Measurements from ENCODE around the gene RNLS.

Gene RNLS

DNA sequence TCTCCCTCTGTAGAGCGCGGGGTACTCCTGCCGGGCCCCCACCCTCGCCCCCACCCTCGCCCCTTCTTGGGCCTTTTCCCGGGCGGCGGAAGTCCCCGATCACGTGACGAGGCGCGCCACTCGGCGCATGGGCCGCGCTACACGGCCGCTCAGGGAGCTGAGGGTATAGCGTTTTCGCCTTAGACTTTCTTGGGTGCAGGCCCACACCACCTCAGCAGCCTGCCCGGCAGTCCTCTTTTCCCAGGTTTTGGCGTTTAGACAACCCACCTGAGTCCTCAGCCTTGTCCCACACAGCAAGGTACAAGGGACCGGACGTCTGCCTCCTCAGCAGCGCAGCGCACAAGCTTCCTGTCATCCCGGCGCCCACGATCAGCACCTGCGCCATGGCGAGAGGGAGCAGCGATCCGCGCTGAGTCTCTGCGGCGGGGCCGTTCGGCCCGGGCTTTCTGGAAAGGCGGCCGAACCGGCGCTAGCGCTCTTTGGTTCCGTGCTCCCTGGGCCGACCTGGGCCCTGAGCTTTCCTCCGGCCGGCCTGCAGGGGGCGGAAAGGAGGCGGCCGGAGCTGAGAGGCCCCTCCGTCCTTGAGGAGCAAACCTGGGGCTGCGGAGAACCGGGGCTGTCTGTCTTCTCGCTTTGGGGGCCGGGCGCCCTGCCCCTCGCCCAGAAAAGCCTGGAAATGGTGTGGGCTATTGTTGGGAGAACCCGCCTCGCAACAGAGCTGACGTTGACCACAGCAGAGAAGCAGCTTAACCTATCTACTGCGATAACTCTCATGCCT, at the start of gene RNLS:
Gene RNLS, minus strand, starts transcription at position 513 of the 778 bp plus-strand sequence.
- peak; percentile 34 to 64 for DNase-seq (ENCODE audit: low read depth in 2 of 2)

DNA sequence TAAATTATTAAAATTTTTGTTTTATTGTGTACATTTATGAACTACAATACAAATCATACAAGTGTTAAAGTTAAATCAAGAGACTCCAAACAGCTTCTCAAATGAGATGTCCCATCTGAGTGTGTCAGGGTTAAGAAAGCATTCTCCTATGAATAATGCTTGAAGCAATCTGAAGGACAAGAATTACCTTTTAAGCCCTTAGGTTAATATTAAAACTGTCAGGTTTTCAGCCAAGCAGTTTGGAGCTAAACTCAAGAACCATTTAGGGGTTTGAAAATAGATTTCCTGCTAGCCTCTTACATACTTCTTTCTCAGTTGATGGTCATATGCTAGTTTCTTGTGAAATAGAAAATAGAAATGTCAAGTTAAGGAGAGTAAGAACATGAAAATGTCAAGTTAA, 41.7 kb upstream of the RNLS start:
- no peak for DNase-seq (ENCODE audit: low read depth in 2 of 2)

DNA sequence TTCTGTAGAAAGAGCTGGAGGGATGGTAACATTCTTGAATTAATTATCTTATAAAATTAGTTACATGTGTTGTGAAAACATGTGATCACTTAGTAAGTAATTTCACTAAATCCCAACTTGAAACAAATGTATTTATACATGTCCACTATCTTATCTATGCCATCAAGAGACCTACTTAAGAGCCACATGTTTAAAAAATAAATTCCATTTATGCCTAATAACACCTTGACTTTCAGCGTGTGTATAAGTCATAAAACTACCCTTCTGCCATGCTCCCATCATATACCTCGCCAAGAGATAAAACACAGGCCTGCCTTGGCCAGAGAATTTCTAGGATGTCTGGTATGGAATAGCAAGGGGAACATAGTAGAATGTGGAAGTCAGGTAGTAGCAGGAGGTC, 40.7 kb upstream of the RNLS start:
- no peak for DNase-seq (ENCODE audit: low read depth in 2 of 2)

DNA sequence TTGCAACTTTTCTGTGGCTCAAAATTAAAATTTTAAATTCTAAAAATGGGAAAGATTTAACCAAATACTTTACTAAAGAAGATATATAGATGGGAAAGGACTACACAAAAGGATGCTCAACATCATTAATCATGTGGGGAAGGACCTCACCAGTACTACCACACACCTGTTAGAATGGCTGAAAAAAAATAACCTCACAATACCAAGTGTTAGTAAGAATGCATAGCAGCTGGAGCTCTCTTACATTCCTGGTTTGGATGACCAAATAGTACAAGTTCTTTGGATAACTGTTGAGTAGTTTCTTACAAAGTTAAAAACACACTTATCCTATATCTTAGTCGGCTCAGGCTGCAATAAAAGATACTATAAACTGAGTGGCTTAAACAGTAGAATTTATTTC, 37.3 kb upstream of the RNLS start:
- DNase-seq (ENCODE audit: low read depth in 2 of 2), result no peak

DNA sequence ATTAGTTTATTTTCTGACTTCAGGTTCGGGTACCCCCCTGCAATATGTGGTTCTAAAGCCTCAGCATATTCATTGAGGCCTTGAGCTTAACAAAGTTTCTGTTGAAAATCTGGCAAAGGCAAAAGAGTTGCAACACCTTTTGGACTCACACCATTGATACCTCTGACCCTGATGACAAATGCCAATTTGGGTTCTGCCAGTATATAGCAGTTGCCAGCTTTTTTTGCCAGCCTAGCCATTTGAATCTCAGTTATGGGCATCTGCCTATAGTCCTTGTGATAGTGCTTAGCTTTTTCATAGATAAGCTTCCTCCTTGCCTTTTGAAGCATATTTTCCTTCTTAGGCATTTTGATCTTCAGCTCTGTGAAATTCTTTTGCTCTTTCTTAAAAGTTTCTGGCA, 35.4 kb upstream of the RNLS start:
- no peak for DNase-seq (ENCODE audit: low read depth in 2 of 2)

DNA sequence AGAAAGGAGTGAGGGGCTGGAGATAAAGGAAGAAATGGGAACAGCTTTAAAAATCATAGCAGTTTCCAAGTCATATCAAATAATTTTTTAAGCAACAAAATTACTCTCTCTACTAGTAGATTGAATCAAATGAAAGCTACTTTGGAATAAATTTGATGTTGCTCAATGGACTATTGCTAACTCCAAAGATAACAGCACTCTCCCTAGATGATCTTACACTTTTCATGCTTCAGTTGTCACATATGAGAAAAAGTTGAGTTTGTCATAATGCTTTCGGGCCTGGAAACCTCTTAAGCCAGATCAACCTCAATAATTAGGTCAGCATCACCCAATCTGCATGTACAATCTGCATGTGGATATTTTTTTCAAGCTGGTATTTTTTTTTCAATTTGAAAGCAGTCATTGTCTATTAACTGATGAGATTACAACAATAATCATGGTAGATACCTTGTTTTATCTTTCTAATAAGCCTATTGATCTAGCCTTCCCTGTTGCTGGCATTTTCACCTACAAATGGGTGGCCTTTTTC, 34.7 kb upstream of the RNLS start:
- no peak for DNase-seq (ENCODE audit: low read depth in 2 of 2)

DNA sequence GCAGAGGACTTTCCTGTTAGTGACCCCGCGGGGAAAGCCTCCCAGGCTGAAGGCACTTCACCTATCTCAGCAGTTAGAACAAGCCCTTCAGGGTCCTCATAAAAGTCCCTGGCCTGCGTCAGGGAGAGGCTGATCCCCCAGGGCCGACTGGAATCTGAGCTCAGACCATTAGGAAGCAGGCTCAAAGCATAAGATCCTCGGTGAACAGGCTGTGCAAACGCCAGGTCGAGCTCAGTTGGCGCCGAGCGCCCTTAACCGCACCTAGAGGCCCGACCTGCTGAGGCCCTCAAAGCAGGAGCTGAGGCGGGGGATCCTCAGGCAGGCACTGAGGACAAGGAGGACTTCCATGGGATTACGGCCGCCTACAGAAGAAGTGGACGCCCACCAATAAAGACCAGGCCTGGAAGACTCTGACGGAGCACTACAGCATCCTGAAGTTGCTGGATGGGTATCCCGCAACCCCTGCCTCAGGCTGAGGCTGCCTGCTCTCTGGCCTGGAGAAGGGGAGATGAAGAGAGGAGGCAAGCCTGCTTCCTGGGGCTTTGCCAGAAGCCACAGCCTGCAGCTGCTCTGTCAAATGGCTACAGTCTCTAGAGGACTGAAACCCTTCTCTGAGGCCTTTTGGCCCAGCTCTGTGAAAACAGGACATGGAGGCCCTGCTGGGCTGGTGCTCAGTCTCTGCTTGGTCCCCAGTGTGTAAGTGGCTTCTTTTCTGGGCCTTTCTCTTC, 33.3 kb upstream of the RNLS start:
- DNase-seq (ENCODE audit: low read depth in 2 of 2), result no peak

DNA sequence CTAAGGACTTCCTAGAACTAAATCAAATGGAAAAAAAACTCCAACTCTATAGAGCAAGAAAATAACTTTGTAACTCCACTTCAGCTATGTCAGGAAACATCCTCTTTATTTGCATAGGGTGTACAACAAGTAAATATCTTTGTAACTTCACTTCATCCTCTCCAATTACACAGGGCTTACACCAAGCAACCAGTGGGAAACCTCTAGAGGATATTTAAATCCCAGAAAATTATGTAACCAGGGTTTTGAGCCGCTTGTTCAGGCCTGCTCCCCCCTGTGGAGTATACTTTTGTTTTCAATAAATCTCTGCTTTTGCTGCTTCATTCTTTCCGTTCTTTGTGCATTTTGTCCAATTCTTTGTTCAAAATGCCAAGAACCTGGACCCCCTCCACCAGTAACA, 25.7 kb upstream of the RNLS start:
- DNase-seq (ENCODE audit: low read depth in 2 of 2), result no peak

DNA sequence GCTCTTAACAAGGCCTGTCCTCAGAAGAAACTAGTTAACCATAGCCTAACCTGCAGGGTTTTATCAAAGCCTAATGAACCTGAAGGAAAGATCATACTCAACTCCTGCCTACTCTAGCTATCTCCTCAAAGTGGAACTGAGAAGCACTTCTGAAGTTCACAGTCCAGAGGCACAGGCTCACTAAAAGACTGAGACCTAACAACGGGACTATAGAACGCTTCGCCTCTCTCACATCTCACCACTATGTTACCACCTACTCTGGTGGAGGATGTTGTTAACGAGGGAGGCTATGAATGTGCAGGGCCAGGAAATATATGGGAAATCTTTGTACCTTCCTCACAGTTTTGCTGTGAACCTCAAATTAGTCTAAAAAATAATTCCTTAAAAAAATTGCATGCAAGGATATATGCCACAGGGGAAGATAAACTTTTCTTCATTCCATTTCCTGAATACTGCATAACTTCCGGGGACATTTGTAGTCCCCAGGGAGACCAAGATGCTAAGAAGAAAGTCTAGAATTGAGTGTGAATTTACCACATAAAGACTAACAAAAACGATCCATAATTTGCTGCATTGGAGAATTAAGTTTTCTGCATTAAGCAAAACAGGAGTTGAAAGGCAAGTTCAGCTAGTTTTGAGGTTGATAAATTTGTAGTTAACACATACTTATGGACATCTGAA, 25.1 kb upstream of the RNLS start:
- DNase-seq (ENCODE audit: low read depth in 2 of 2), result no peak

DNA sequence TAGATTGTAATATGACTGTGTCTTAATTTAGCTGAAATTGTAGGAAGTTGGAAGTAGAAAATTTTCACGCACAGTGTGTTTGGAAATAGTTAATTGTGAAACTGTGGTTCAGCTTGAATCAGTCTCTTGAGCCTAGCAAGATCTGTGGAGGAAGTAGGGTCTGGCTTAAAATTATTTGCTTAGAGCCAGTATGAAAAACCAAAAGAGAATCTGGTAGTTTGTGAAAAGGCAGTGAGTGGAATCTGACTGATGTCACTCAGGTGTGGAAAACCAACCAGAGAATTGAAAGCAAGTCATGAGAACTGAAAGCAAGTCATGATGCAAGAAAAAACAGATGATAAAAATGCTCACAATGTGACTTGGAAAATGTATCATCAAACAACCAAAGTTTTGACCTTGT, 14.9 kb upstream of the RNLS start:
- no peak for DNase-seq (ENCODE audit: low read depth in 2 of 2)

DNA sequence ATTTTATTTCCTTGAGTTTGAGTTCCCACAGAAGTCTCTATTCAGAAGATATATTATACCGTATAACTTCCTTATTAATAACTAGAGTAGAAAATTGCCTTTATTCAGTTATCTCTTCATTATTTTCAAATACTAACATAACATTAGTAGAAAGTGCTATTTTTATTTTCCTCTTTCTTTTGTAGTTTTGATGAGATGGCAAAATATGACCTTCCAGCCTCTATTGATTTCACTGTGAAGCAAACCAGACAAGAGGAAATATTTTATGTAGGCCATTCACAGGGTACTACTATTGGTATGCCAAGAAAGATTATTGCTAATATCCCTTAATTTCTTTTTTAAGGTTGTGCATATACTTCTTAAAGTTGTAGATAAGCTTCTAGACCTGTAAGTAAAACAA, 11.4 kb upstream of the RNLS start:
- DNase-seq (ENCODE audit: low read depth in 2 of 2), result no peak

DNA sequence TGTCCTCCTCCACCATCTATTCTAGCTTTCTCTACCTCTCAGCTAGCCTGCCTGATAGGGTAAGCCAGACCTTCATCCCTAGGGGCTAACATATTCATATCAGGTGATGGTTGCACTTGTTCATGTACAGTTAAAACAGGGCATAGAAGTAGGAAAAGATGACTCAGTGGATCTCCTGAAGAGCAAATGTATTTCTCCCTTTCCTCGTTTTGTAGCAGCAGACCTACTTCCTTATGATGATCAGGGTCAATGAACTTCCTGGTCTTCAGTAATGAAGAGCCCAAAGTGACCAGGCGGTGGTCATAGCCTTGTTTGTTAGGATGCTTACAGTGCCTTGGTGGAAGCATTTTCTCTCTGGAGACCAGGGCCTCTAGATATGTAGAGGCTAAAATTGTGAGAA, 9.8 kb upstream of the RNLS start:
- DNase-seq (ENCODE audit: low read depth in 2 of 2), result no peak

DNA sequence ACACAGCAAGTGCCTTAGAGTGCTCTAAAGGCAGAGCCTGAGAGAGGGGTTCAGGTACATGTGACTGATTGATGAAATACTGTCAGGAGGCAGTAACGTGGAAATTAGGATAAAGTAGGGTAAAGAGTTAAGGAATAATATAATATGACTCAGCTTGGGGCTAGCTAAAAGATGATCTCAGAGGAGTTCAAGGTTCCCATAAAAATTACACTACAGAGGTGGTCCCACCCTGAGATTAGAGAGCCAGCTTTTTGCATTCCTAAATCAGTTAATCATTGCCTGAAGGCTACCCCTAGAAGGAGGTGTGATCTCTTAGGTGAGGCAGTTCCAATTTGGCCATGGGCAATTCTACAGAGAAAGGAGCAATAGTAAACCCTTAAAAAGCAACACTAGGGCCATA, 9.3 kb upstream of the RNLS start:
- DNase-seq (ENCODE audit: low read depth in 2 of 2), result no peak

DNA sequence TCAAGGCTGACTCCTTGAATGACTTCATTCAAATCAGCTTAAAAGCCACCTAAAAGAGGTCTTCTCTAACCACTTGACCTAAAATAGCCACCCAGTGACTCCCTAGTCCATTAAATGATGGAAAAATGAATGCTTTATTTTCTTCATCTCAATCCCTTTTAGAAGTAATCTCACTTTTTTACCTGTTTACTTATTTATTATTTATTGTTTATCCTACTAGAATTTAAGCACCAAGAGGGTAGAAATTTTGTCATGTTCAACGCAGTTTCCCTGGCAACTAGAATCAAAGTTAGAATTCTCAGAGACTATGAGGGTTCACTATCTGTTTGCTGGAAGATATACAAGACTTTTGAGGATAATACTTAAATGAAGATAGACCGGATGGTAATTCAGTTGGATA, 3.3 kb upstream of the RNLS start, which contains the start of gene LIPJ:
Gene LIPJ, plus strand, starts transcription at position 301 of the 400 bp plus-strand sequence. CDS start 3,926 bp downstream, outside the sequence.
- DNase-seq (ENCODE audit: low read depth in 2 of 2), result no peak

DNA sequence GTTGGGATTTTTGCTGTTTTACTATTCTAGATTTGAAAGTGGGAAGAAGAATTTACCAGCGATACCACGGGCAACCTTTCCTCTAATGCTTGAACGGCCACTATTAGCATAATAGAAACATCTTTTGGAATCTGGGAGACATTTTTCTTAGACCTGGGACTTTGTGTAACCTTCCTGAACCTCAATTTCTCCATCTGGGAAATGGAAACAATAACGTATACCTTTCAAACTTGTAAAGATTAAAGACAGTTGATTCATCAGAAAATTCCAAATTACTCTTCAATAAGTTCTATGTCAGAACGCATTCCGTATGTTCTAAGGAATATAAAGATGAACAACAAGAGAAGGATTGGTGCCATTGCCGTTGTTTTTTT, 453 bp upstream of the RNLS start:
- DNase-seq (ENCODE audit: low read depth in 2 of 2), result no peak

DNA sequence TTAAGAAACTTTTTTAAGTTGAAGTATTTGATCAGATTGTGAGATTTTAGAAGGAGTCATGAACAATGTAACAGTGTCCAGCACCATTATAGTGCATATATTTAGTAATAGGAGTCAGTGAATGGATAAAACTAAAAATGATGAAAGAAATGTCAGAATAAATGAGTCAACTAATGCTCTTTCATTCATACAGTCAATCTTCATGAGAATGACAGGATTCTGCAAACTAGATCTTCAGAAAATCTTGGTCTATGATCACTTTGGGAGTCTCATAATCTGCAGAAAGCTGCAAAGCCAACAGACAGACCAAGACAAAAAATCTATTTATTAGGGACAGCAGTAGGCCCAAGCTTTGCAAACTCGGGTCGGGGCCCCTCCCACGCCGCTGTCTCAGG, 710 bp downstream of the RNLS start:
- DNase-seq (ENCODE audit: low read depth in 2 of 2), result no peak

DNA sequence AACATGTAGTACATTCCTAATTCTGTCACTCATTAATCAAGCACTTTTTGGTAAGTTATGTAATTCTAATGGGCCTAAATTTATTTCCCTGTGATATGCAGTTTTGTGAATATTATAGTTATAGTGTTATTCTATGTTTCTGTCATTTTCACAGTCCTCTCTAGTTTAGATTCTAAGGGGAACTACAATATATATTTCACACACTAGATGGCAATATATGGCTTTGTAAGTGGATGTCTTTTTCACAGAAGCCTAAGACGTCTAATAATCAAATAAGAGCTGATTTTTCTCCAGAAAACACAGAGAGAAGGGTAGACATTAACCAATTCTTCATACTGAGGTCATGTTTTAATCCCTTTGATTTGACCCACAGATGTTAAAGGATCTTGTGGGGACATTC, 18.0 kb downstream of the RNLS start:
- no peak for DNase-seq (ENCODE audit: low read depth in 2 of 2)

DNA sequence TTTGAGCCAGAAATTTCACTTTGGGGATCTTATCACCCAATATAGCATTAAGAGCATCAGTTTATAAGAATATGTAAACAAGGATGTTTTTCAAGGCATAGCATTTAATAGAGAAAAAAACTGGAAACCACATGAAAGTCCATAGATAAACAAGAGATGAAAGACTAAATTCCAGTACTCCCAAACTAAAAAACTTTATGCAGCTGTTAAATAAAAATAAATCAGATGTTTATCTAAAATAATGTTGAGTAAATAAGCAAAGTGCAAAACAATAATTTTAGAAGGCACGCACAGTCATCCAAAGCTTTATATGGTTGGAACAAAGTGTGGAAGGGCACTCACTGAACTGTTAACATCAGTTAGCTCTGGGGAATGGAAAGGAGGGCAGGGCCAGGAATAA, 21.0 kb downstream of the RNLS start:
- no peak for DNase-seq (ENCODE audit: low read depth in 2 of 2)

DNA sequence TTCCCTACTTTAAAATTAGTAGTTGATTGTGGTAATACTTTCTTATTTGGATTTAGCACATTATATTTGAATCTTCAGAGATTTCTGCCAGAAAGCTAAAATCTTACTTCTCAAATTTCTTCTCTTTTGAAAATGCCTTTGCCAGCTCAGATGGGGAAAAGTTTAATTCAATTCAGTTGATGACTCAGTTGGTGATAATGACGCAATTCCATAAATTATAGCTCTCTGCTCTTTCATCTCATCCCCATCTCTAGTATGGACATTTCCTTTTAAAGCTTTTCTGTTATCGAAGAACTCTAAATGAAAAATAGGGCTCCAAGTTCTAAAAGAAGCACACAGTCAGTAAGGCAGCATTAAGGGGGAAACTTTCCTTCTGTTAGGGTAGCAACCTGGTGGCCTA, 25.5 kb downstream of the RNLS start:
- no peak for DNase-seq (ENCODE audit: low read depth in 2 of 2)

DNA sequence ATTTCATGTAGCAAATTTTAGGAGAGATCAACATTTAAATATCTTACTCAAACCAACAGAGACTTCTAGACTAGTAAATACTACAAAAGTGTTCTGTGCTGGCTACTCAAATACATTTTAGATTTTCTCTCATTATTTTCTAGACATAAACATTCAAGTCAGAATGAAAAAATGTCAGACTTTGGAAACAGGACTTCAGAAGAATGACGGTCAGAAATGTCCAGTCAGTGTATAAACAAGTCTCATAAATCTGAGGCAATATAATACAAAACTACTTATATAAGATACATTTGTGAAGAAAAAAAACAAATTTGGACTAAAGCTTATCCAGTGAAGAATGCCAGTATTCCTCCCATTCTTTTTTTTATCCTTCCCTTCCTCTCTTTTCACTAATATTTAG, 25.9 kb downstream of the RNLS start:
- DNase-seq (ENCODE audit: low read depth in 2 of 2), result no peak

DNA sequence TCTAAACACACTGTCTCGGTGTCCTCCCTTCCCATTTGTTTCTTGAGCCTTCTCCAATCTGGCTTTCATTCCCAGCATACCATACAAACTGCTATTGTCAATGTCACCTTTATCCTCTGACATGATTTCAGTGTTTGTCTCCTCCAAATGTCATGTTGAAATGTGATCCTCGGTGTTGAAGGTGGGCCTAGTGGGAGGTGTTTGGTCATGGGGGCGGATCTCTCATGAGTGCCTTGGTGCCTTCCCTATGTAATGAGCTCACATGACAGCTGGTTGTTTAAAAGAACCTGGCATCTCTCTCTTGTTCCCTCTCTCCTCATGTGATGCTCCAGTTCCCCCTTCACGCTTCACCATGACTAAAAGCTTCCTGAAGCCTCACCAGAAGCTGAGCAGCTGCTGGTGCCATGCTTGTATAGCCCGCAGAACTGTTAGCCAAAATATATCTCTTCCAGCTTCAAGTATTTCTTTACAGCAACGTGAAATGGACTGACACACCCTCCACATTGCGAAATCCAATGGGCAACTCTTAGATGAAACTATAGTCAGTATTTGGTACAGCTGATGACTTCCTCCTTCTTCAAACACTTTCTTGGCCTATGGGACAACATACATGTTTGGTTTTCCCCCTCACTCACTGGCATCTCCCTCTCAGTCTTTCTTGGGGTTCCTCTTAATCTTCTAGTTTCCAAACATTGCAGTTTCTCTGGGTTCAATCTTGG, 27.8 kb downstream of the RNLS start:
- no peak for DNase-seq (ENCODE audit: low read depth in 2 of 2)

Data from stimulated activated CD8-positive, alpha-beta memory T cell treated with anti-CD3 and anti-CD28 coated beads, Interleukin-7, amount 100 ng/mL, for 4 hours (primary cell).